ENCODE results near the gene RHCE.

DNA sequence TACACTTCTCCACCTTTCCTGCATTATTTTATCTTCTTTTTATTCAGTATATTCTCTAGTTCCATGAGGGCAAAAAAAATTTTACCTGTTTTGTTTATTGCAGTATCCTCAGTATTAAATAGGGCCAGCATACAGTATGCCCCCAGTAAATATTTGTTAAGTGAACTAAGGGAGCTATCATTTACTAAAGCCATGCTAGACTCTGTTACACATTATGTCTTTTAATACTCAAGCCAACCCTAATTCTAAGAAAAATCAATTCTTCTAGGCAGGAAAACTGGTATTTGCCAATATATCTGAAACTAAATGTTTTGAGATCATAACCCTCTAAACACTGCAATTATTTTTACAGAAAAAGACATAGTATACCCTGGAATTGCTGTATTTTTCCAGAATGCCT is 64.2 kb downstream of the RHCE start:
- TF ChIP-seq, protein P1, sequence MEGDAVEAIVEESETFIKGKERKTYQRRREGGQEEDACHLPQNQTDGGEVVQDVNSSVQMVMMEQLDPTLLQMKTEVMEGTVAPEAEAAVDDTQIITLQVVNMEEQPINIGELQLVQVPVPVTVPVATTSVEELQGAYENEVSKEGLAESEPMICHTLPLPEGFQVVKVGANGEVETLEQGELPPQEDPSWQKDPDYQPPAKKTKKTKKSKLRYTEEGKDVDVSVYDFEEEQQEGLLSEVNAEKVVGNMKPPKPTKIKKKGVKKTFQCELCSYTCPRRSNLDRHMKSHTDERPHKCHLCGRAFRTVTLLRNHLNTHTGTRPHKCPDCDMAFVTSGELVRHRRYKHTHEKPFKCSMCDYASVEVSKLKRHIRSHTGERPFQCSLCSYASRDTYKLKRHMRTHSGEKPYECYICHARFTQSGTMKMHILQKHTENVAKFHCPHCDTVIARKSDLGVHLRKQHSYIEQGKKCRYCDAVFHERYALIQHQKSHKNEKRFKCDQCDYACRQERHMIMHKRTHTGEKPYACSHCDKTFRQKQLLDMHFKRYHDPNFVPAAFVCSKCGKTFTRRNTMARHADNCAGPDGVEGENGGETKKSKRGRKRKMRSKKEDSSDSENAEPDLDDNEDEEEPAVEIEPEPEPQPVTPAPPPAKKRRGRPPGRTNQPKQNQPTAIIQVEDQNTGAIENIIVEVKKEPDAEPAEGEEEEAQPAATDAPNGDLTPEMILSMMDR (conservative IDR thresholded peaks at IDR 0.05; ENCODE audit: low read length) = no peak
- TF ChIP-seq EZH2phosphoT487 (IDR thresholded peaks at IDR 0.05; ENCODE audit: borderline replicate concordance, low read depth, low read length) = no peak
